Pulmonary artery endothelial cell (primary cell): ENCODE results near the gene MAP1B. TPM values are rescaled to one million over a fixed set of nuclear protein-coding genes. Genes with fewer than 3 reads are reported as not detected.

Experiments
- DNase-seq: peaks from one replicate; pipeline ENCODE4 v3.0.0-alpha.2; 2011; ENCODE audit warnings: low read depth, low spot score
- total RNA-seq: library from RNA; depleted of rRNA; stranded (reverse); fragments of >200 nt; gene quantifications from 2 replicates; pipeline ENCODE4 v1.2.3, GENCODE V29; 2014

MAP1B gene
- total RNA-seq, 1 donor from 2014 or later = 109 TPM

DNA sequence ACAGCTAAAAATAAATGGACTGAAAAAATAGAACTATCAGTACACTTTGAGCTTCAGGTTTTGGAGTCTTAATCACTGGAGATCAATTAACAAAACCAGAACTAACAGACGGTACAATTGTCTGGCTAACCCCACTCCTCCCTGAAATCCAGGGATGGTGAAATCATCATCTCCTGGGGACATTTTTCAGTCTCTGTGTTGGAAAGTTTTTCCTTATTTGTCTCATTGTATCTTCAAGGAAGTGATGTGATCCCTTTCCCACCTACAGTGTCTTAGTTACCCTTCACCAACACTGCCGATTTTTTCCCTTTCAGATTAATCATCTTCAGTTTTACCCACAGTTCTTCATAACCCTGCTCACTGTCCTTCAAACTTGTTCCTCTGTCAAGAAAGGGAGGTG, 81.9 kb downstream of the MAP1B start:
- DNase-seq = no peak

DNA sequence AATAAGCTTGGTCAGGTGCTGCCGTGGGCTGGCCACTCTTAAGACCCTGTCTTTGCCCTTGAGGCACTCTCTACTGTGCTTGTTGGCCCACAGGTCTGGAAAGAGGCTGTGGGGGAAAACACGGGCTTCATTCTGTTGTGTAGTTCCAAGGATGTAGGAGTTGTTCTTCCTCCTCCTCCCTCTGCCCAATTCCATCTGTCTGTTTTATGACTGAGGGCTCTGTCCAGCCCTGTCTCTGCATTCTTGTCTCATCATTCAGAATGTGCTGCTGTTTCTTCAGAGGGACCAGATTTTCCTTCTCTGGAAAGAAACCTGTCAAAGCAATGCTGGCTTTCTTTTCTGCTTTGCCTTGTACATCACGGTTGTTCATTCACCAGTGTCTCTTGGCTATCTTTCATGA, 84.1 kb downstream of the MAP1B start:
- DNase-seq = no peak

- no peak for DNase-seq
These were observed 87.6 kb downstream of the MAP1B start for GRCh38 chr5:72194846-72195245.

GRCh38 chr5:72195581-72195980, 88.3 kb downstream of the MAP1B start:
- no peak for DNase-seq

DNA sequence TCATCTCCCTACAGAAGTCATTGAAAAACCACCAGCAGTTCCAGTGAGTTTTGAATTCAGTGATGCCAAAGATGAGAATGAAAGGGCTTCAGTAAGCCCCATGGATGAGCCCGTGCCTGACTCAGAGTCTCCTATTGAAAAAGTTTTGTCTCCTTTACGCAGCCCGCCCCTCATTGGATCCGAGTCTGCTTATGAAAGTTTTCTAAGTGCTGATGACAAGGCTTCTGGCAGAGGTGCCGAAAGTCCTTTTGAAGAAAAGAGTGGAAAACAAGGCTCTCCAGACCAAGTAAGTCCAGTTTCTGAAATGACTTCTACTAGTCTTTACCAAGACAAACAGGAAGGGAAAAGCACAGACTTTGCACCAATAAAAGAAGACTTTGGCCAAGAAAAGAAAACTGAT, 90.1 kb downstream of the MAP1B start:
- DNase-seq = no peak

DNA sequence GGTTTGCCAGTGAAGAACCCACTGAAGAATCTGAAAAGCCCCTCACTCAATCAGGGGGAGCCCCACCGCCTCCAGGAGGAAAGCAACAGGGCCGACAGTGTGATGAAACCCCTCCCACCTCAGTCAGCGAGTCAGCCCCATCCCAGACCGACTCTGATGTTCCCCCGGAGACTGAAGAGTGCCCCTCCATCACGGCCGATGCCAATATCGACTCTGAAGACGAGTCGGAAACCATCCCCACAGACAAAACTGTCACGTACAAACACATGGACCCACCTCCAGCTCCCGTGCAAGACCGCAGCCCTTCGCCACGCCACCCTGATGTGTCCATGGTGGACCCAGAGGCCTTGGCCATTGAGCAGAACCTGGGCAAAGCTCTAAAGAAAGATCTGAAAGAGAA, 92.4 kb downstream of the MAP1B start:
- no peak for DNase-seq

- no peak for DNase-seq
These were observed 95.1 kb downstream of the MAP1B start for GRCh38 chr5:72202331-72202825.

DNA sequence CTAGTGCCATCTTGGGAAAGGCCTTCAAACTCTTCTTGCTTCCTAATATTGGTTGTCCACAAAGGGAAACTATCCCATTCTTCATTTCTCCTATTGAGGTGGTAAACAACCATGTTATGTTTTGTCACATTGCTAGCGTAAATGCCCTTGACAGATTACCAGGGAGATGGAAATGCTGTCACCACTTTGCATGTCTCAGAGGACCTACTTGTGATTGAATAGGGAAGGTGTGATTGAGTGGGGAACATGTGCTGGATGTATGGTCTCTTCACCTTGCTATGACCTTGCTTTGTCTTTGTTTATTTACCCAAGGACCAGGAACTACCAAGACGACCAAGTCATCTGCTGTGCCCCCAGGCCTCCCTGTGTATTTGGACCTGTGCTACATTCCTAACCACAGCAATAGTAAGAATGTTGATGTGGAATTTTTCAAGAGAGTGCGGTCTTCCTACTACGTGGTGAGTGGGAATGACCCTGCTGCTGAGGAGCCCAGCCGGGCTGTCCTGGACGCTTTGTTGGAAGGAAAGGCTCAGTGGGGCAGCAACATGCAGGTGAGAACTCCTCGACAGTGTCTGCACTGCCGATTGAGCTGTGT, 96.1 kb downstream of the MAP1B start:
- DNase-seq = no peak

DNA sequence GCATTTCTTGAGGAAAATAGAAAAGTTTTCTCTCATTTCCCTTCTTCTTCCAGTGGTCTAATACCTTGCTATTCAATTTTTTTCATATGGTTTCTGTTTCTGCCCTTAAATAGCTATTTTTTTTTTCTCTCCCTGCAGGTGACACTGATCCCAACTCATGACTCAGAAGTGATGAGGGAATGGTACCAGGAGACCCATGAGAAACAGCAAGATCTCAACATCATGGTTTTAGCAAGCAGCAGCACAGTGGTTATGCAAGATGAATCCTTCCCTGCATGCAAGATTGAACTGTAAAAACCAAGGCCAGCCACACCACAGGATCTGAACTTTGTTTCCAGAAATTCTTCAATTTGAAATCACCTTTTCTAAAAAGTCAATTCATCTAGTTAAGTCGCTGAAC, 97.7 kb downstream of the MAP1B start:
- no peak for DNase-seq

DNA sequence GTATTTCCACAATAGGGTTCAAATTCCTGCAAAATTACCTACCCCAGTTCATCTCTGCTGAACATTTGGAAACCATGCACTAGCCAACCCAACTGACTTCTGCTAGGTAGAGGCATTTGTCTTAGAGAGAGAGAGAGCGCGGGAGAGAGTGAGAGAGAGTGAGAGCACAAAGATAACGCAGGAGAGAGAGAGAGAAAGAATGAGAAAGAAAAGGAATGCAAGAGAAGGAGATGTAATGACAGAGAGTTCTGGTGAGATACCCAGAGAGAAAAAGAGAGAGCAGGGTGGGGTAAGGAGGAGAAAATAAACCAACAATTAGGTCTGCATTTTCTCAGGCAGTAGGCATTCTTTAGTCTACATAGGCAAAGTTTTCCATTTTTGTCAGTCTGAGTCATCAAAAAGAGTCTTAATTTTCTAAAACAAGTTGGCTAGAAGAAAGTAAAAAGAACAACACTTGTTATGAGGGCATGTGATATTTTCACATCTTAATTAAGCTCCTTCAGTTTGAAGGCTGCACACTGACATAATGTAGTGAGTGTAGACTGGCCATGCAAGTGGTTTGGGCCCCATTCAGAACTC, 98.2 kb downstream of the MAP1B start:
- no peak for DNase-seq

GRCh38 chr5:72206160-72206559, 98.9 kb downstream of the MAP1B start:
- no peak for DNase-seq

DNA sequence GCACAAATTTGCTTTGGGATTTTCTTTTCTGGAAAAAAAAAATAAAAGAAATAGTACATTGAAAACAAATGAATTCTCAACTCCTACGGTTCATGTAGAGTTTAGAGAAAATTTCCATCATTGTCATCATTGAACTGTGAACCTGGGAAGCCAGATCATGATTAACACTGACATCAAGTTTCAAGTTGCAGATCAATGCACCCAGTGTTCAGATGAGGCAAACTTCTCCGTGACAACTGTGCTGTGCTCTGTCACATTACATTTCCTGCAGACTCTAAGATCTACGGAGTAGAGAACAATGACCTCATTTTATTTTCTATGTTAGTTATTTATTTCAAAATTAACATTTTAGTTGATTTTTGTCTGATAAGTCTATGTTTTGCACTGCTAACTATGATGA, 99.7 kb downstream of the MAP1B start:
- DNase-seq = no peak

- no peak for DNase-seq
These were observed 101.2 kb downstream of the MAP1B start for GRCh38 chr5:72208324-72208926.

- no peak for DNase-seq
These were observed 102.2 kb downstream of the MAP1B start for GRCh38 chr5:72209147-72210115.

DNA sequence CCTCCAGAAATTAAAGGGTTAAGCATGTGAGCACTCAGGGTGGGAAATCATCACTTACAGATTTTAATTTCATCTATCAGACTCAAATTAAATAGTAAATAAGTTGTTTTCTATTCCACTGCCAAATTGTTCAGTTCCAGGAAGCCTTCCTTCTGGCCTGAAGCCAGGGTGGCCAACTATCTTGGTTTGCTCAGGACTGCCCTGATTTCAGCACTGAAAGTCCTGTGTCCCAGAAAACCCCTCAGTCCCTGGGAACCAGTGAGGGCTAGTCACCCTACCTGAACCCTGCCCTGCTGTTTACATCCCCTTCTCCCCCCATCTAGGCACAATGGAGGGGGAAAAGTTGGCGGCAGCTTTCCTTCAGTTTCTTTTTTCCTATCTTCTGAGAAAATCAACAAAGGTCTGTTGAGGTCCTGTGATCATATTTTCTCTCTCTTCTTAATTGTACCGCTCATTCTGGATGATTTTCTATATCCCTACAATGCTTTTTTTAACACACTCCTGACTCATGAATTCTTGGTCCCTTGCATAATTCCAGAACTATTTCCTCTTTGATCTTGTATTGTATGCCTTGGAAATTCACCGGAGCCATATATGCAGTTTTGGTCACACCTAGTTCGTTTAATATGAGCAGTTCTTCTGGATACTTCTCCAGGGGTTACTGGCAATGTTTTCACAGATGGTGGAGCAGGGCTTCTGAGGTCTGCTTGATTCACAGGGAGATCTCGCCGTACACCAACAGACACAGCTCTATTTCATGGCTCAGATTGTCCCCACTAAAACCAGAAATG, 103.8 kb downstream of the MAP1B start:
- DNase-seq = peak; percentile 69

GRCh38 chr5:72212171-72212570, 104.9 kb downstream of the MAP1B start:
- no peak for DNase-seq

DNA sequence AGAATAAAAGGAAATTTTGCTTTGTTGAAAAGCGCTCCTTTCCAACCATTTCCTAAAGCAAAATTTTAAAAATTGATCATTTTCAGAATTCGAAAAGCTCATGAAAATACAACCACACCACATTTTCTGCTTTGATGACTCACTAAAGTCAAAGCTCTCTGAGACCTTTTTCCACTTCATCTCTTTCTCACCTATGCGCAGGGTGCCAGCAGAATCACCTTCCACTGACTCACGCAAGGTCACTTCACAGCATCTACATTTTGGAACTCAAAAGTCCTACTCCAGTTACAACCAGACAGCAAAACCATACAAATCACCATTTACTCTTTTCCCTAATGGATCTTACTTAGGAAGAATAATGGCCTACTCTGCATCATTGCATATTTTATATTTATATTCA, 106.2 kb downstream of the MAP1B start:
- DNase-seq = no peak

DNA sequence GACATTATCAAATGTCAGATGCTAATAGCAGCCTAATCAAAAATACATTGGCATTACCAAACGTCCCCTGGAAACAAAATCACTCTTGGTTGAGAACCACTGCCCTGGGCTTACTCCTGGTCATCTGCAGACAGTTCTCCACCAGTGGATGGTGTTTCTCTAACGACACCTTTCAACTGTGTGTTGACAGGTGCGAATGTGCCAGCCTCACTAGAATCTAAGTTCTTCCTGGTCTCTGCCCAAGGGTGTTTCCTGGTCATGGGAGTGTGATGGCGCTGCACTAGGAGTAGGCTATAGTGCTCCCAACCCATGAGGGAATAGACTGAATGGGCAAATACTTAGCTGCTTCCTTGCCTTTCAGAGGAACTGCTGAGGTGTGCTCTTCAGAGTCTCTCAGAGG, 106.9 kb downstream of the MAP1B start:
- no peak for DNase-seq

- DNase-seq = no peak
These were observed 109.5 kb downstream of the MAP1B start for GRCh38 chr5:72216756-72217155.

DNA sequence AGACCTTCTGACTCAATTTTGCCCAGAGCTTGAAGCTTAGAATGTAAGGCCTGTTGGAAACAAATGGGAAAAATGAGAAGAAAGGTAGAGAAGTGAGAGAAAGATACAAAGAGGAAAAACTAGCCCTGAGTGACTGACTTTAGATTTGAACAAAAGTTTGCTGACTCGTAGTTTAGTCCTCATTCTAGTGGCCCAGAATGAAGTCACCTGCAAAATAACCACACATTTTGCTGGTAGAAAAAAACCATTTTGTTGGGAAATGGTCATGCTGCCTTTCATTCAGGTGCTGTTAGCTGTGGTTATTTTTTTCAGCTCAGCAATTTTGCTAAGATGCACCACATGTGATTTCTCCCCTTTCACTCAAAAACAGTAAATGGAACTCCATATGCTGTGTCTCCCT, 113.8 kb downstream of the MAP1B start:
- no peak for DNase-seq

DNA sequence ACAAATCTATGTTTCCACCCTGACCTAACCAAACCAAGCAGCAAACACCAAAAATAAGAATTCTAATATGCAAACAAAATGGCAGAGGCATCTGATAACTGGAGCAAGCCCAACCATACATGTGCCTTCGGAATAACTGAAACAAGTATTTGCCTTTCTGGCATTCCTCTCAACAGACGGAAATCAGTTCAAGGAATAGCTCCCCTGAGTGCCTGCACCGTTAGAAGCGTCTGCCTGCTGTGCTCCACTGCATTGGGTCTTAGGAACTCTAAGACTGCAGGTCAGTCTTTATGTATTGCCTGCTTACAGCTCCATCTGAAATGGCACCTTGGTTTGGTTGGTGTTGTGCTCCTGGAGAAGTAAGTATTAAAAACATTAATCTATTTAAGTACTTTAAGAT, 114.3 kb downstream of the MAP1B start:
- no peak for DNase-seq
